Measurements from ENCODE around the gene BCL6. TPM values are rescaled to one million over a fixed set of nuclear protein-coding genes. Genes with fewer than 3 reads are reported as not detected.

The BCL6 gene
- total RNA-seq, 4 donors from 2014 or later: 223 to 363 (median 292) TPM

DNA sequence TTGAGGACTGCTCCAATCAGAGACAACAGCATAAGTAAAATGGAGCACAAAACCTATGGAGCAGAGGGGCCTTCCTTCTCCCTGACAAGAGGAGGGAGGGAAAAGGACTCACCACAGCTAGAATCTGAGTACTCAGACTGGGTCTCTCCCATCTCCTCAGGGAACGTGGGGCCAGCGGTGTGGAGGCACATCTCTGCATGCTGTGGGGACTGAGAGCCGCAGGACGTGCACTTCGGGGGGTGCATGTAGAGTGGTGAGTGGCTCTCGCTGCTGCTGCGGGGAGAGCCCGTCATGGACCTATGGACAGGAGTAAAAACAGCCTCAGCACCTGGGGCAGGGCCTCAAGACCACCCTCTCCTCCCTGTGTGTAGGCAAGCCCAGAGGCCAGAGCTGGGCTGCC lies 17.0 kb downstream of the BCL6 start:
- Histone ChIP-seq H3K9me3 (no peaks in the 10 kb centered on the region), H3K4me1 (peaks cover 18 to 45% of the 10 kb centered on the region in 2 donors), H3K27me3 (no peaks in the 10 kb centered on the region), H3K36me3 (peaks cover 21 to 100% of the 10 kb centered on the region in 2 donors), H3K27ac (peak overlapping the region; percentile 73 to 100 (median 96)), H3K4me3 (no peak overlapping the region)
- ATAC-seq: no peak
- TF ChIP-seq POLR2A (IDR thresholded peaks at IDR 0.05): no peak
- TF ChIP-seq, protein P1, sequence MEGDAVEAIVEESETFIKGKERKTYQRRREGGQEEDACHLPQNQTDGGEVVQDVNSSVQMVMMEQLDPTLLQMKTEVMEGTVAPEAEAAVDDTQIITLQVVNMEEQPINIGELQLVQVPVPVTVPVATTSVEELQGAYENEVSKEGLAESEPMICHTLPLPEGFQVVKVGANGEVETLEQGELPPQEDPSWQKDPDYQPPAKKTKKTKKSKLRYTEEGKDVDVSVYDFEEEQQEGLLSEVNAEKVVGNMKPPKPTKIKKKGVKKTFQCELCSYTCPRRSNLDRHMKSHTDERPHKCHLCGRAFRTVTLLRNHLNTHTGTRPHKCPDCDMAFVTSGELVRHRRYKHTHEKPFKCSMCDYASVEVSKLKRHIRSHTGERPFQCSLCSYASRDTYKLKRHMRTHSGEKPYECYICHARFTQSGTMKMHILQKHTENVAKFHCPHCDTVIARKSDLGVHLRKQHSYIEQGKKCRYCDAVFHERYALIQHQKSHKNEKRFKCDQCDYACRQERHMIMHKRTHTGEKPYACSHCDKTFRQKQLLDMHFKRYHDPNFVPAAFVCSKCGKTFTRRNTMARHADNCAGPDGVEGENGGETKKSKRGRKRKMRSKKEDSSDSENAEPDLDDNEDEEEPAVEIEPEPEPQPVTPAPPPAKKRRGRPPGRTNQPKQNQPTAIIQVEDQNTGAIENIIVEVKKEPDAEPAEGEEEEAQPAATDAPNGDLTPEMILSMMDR (IDR thresholded peaks at IDR 0.05 in 4 of 5, conservative IDR thresholded peaks at IDR 0.05 in 1 of 5): no peak
- in situ Hi-C loops (cut with MboI; ENCODE audit: low sequenced_read_pairs in 4 of 4): loop anchor here (25.0 kb wide), 8 partner anchors 484 to 1059 kb away; no protein-coding TSS in a partner anchor
- no peak for DNase-seq
- intact Hi-C loops (cut with DNase I; ENCODE audit: low total_unique reads): no loop called here

DNA sequence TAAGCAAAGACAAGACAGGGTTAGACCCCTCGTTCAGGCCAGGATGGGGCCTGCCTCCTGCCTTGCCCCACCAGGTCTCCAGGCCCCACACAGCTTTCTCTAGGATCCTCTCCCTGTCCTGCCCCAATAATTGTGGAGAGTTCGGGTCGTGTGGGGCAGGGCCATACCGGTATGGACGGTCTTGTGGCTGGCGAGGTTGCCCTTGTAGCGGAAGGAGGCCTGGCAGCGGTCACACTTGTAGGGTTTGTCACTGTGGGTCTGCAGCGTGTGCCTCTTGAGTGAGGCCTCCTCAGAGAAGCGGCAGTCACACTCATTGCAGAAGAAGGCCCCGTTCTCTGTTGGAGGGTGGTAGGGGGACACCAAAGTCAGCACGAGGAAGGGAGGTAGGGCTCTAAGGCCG lies 18.7 kb downstream of the BCL6 start:
- Histone ChIP-seq H3K4me1 (peaks cover 5 to 36% of the 10 kb centered on the region in 2 donors), H3K27ac (peak overlapping the region; percentile 73 to 100 (median 96)), H3K4me3 (no peak overlapping the region), H3K27me3 (no peaks in the 10 kb centered on the region), H3K36me3 (peaks cover 23 to 98% of the 10 kb centered on the region in 2 donors), H3K9me3 (no peaks in the 10 kb centered on the region)
- in situ Hi-C loops (cut with MboI; ENCODE audit: low sequenced_read_pairs in 4 of 4): loop anchor here (25.0 kb wide), 8 partner anchors 486 to 1061 kb away; no protein-coding TSS in a partner anchor
- ATAC-seq: no peak
- no peak for DNase-seq
- intact Hi-C loops (cut with DNase I; ENCODE audit: low total_unique reads): no loop called here
- TF ChIP-seq POLR2A (IDR thresholded peaks at IDR 0.05): no peak
- TF ChIP-seq, protein P1 (IDR thresholded peaks at IDR 0.05 in 4 of 5, conservative IDR thresholded peaks at IDR 0.05 in 1 of 5): no peak

DNA sequence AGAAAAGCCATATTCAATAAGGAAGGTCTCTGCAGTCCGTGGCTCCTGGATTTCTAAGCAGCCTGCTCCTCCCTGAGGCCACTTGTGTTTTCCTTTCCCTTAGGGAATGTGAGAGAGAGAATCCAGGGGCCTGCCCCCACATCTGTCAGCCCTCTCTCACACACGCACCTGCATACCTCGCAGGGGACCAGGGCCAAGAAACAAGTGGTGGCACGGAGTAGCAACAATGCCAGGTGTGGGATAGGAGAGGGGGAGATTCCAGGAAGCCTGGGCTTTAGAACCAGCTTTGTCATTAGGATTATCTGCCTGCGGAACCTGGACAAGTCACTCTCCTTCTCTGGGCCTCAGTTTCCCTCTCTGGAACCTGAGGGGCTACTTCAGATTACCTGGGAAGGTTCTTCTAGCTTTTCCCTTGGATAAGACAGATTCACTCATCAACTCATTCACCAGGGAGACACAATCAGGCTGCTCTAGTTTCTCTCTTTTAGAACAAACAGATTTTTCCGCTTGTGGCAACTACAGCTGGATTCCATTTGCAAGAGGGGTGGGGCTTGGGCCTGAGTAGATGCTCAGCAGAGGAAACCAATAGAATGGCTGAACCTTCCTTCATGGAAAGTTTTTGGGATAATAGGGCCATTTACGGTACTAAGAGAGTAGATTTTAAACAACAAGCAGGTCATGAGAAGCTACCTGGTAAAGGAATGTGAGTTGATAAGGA lies 19.5 kb downstream of the BCL6 start:
- no peak overlapping the region for H3K4me3 ChIP-seq
- in situ Hi-C loops (cut with MboI; ENCODE audit: low sequenced_read_pairs in 4 of 4) (loop anchor here (25.0 kb wide), 8 partner anchors 486 to 1061 kb away; no protein-coding TSS in a partner anchor), intact Hi-C loops (cut with DNase I; ENCODE audit: low total_unique reads) (no loop called here)
- H3K4me1 ChIP-seq: peaks cover 5 to 31% of the 10 kb centered on the region in 2 donors
- no peak for TF ChIP-seq POLR2A (IDR thresholded peaks at IDR 0.05)
- TF ChIP-seq, protein P1 (IDR thresholded peaks at IDR 0.05 in 4 of 5, conservative IDR thresholded peaks at IDR 0.05 in 1 of 5): no peak
- ATAC-seq: no peak
- H3K9me3 ChIP-seq: no peaks in the 10 kb centered on the region
- H3K27ac ChIP-seq: peak overlapping the region; percentile 73 to 100 (median 96)
- H3K27me3 ChIP-seq: no peaks in the 10 kb centered on the region
- no peak for DNase-seq
- peaks cover 23 to 97% of the 10 kb centered on the region in 2 donors for H3K36me3 ChIP-seq

DNA sequence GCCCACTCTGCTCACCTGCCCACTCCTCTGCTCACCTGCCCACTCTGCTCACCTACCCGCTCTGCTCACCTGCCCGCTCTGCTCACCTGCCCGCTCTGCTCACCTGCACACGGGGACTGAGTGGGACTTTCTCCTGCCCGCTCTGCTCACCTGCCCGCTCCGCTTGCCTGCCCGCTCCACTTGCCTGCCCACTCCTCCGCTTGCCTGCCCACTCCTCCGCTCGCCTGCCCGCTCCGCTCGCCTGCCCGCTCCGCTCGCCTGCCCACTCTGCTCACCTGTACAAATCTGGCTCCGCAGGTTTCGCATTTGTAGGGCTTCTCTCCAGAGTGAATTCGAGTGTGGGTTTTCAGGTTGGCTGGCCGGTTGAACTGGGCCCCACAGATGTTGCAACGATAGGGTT lies 20.0 kb downstream of the BCL6 start:
- no peaks in the 10 kb centered on the region for H3K27me3 ChIP-seq
- H3K9me3 ChIP-seq: no peaks in the 10 kb centered on the region
- no peak for TF ChIP-seq POLR2A (IDR thresholded peaks at IDR 0.05)
- TF ChIP-seq, protein P1 (IDR thresholded peaks at IDR 0.05 in 4 of 5, conservative IDR thresholded peaks at IDR 0.05 in 1 of 5): no peak
- peaks cover 10 to 32% of the 10 kb centered on the region in 2 donors for H3K4me1 ChIP-seq
- DNase-seq (no peak), ATAC-seq (no peak)
- H3K36me3 ChIP-seq: peaks cover 23 to 91% of the 10 kb centered on the region in 2 donors
- intact Hi-C loops (cut with DNase I; ENCODE audit: low total_unique reads) (no loop called here), in situ Hi-C loops (cut with MboI; ENCODE audit: low sequenced_read_pairs in 4 of 4) (loop anchor here (25.0 kb wide), 8 partner anchors 487 to 1062 kb away; no protein-coding TSS in a partner anchor)
- peak overlapping the region; percentile 73 to 100 (median 96) for H3K27ac ChIP-seq
- no peak overlapping the region for H3K4me3 ChIP-seq
